Endothelial cell (in vitro differentiated cells): Measurements from ENCODE around the gene DNMT1. TPM values are rescaled to one million over a fixed set of nuclear protein-coding genes. Genes with fewer than 3 reads are reported as not detected.

ENCODE experiments used
- DNase-seq: peaks from one replicate; pipeline ENCODE4 v3.0.0; 2021; ENCODE audit warnings: low spot score
- H3K27ac Mint-ChIP-seq: one replicate; pipeline ENCODE4 v1.8.0; 2021; ENCODE audit warnings: mixed read lengths, inconsistent platforms; ENCODE audit not compliant: unreplicated experiment
- H3K27me3 Mint-ChIP-seq: one replicate; pipeline ENCODE4 v1.8.0; 2021; ENCODE audit warnings: mild to moderate bottlenecking, moderate library complexity, mixed read lengths, inconsistent platforms; ENCODE audit not compliant: unreplicated experiment
- H3K36me3 Mint-ChIP-seq: one replicate; pipeline ENCODE4 v1.8.0; 2021; ENCODE audit warnings: mild to moderate bottlenecking, low read depth, mixed read lengths, inconsistent platforms; ENCODE audit not compliant: unreplicated experiment
- H3K4me1 Mint-ChIP-seq: one replicate; pipeline ENCODE4 v1.8.0; 2021; ENCODE audit warnings: mild to moderate bottlenecking, mixed read lengths, inconsistent platforms; ENCODE audit not compliant: unreplicated experiment
- H3K4me3 Mint-ChIP-seq: one replicate; pipeline ENCODE4 v1.8.0; 2021; ENCODE audit warnings: mild to moderate bottlenecking, mixed read lengths, inconsistent platforms; ENCODE audit not compliant: unreplicated experiment
- H3K9me3 Mint-ChIP-seq: one replicate; pipeline ENCODE4 v1.8.0; 2021; ENCODE audit warnings: mixed read lengths, inconsistent platforms; ENCODE audit not compliant: unreplicated experiment
- CTCF ChIP-seq: fragments of 200-600 bp; sonication (generic); IDR thresholded peaks from one replicate; pipeline ENCODE4 v1.5.0; 2021; ENCODE audit warnings: antibody characterized with exemption; ENCODE audit not compliant: unreplicated experiment
- microRNA-seq: library from miRNA; unstranded; fragments of <30 nt; microRNA quantifications from one replicate; pipeline ENCODE4, GENCODE V29; 2020; ENCODE audit not compliant: unreplicated experiment
- total RNA-seq: library from RNA; stranded (reverse); fragmentation: NEBNext Ultra II Directional; extraction: Animal tissue kit (Norgen Biotek cat#: 25700); gene quantifications from one replicate; pipeline ENCODE4 v1.2.1, GENCODE V29; 2021; ENCODE audit not compliant: unreplicated experiment

Gene DNMT1
- total RNA-seq, 1 donor from 2014 or later: 119 TPM

- Mint-ChIP-seq H3K27me3 (peaks cover 6% of the 10 kb centered on the region), H3K27ac (peak within 1 kb of the TSS; percentile 36), H3K4me3 (peak within 1 kb of the TSS; percentile 90), H3K9me3 (no peaks in the 10 kb centered on the region), H3K4me1 (no peaks in the 10 kb centered on the region), H3K36me3 (peaks cover 3% of the 10 kb centered on the region)
- no peak for TF ChIP-seq CTCF
- peak; percentile 44 for DNase-seq
Measured at GRCh38 chr19:10085641-10086590, 108.8 kb downstream of the DNMT1 start, which contains the start of gene SHFL. TSS of gene SHFL (plus strand) at chr19:10086317. CDS start at chr19:10086428, 111 bp downstream.

- DNase-seq: no peak
Measured at GRCh38 chr19:10084803-10085202, 110.0 kb downstream of the DNMT1 start.

GRCh38 chr19:10083911-10084310 lies 110.8 kb downstream of the DNMT1 start:
- no peaks in the 10 kb centered on the region for H3K4me1 Mint-ChIP-seq

More at GRCh38 chr19:10084803-10085202, 110.0 kb downstream of the DNMT1 start:
- Mint-ChIP-seq H3K36me3 (no peaks in the 10 kb centered on the region), H3K4me3 (peak overlapping the region; percentile 90), H3K27me3 (peaks cover 3% of the 10 kb centered on the region), H3K9me3 (no peaks in the 10 kb centered on the region), H3K27ac (no peak overlapping the region), H3K4me1 (no peaks in the 10 kb centered on the region)
- TF ChIP-seq CTCF: no peak

More at GRCh38 chr19:10083911-10084310, 110.8 kb downstream of the DNMT1 start:
- no peak for TF ChIP-seq CTCF
- Mint-ChIP-seq H3K36me3 (no peaks in the 10 kb centered on the region), H3K27ac (no peak overlapping the region), H3K9me3 (no peaks in the 10 kb centered on the region), H3K27me3 (peaks cover 3% of the 10 kb centered on the region), H3K4me3 (no peak overlapping the region)
- no peak for DNase-seq

Small RNA genes within 50 kb of the gene (microRNA-seq; reads per million reads assigned to microRNA genes)
- gene MIR4322: not detected

Other genes starting within 250 kb of the DNMT1 start
- 0.05 TPM for gene COL5A3, start 184.4 kb downstream of the DNMT1 start, total RNA-seq
- not detected for gene RDH8, start 181.5 kb downstream of the DNMT1 start, total RNA-seq
- 9.2 TPM for gene SHFL, start 108.6 kb downstream of the DNMT1 start, total RNA-seq
- 0.36 TPM for gene ANGPTL6, start 92.3 kb downstream of the DNMT1 start, total RNA-seq
- gene PPAN, start 88.6 kb downstream of the DNMT1 start, total RNA-seq: 39.6 TPM
- gene P2RY11, start 83.3 kb downstream of the DNMT1 start, total RNA-seq: 16.3 TPM
- gene EIF3G, start 75.1 kb downstream of the DNMT1 start, total RNA-seq: 286 TPM
- 9.3 TPM for gene S1PR2, start 36.4 kb upstream of the DNMT1 start, total RNA-seq
- 51.3 TPM for gene MRPL4, start 57.3 kb upstream of the DNMT1 start, total RNA-seq
- gene ICAM1, start 76.2 kb upstream of the DNMT1 start, total RNA-seq: 7.2 TPM
- gene ICAM4, start 92.0 kb upstream of the DNMT1 start, total RNA-seq: 0.36 TPM
- not detected for gene ICAM5, start 95.0 kb upstream of the DNMT1 start, total RNA-seq
- 8.2 TPM for gene ZGLP1, start 114.9 kb upstream of the DNMT1 start, total RNA-seq
- 18.9 TPM for gene FDX2, start 121.1 kb upstream of the DNMT1 start, total RNA-seq
- 46.1 TPM for gene RAVER1, start 138.6 kb upstream of the DNMT1 start, total RNA-seq
- gene ICAM3, start 144.7 kb upstream of the DNMT1 start, total RNA-seq: 24.9 TPM
- gene TYK2, start 185.6 kb upstream of the DNMT1 start, total RNA-seq: 143 TPM
- gene CDC37, start 208.6 kb upstream of the DNMT1 start, total RNA-seq: 386 TPM
- gene PDE4A, start 225.6 kb upstream of the DNMT1 start, total RNA-seq: 0.46 TPM